ENCODE measurements around the gene GSG1L. TPM values are rescaled to one million over a fixed set of nuclear protein-coding genes. Genes with fewer than 3 reads are reported as not detected.

GSG1L gene
- polyA plus RNA-seq, 1 donor (not counting 4 experiments of a cell fraction or from before 2014, with no cell fraction given), result not detected

DNA sequence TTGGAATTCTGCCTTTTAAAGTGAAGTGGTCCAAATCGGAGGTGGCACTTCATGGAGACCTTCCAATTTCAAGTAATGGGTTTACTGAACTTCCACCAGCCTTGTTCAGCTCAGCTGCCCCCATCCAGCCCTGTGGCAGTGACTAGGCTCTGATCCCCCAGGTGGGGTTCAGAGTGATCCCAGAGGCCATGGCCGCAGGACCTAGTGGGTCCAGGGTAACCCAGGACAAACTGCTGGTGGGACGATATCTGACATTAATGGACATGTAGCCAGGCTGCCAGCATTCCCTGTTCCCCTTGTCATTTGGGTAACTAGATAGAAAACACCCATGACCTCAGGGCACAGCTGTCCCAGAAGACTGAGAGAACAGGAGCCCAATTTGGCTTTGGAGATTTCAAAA lies 209.9 kb downstream of the GSG1L start:
- dilution Hi-C loops (cut with MboI; ENCODE audit: extremely low pct_ligation_motif_present, low sequenced_read_pairs), result no loop called here
- no peak for TF ChIP-seq EZH2 (IDR thresholded peaks at IDR 0.05; ENCODE audit: low read length)
- TF ChIP-seq, protein P1, sequence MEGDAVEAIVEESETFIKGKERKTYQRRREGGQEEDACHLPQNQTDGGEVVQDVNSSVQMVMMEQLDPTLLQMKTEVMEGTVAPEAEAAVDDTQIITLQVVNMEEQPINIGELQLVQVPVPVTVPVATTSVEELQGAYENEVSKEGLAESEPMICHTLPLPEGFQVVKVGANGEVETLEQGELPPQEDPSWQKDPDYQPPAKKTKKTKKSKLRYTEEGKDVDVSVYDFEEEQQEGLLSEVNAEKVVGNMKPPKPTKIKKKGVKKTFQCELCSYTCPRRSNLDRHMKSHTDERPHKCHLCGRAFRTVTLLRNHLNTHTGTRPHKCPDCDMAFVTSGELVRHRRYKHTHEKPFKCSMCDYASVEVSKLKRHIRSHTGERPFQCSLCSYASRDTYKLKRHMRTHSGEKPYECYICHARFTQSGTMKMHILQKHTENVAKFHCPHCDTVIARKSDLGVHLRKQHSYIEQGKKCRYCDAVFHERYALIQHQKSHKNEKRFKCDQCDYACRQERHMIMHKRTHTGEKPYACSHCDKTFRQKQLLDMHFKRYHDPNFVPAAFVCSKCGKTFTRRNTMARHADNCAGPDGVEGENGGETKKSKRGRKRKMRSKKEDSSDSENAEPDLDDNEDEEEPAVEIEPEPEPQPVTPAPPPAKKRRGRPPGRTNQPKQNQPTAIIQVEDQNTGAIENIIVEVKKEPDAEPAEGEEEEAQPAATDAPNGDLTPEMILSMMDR (optimal IDR thresholded peaks at IDR 0.05 in 1 of 3, IDR thresholded peaks at IDR 0.05 in 1 of 3, conservative IDR thresholded peaks at IDR 0.05 in 1 of 3; ENCODE audit: extremely low read depth in 1 of 3, insufficient read depth in 2 of 3, low read length in 3 of 3), result no peak

GRCh38 chr16:27853101-27853500 lies 210.4 kb downstream of the GSG1L start:
- Histone ChIP-seq H3K9me3 (ENCODE audit: control insufficient read depth, low read depth, low read length) (no peaks in the 10 kb centered on the region), H3K4me3 (ENCODE audit: control insufficient read depth in 2 of 3, extremely low read depth in 1 of 3, insufficient read depth in 2 of 3, low read depth in 1 of 3, low read length in 3 of 3) (no peak overlapping the region), H3K27ac (ENCODE audit: control insufficient read depth, insufficient read depth, low read length) (no peak overlapping the region), H3K4me1 (ENCODE audit: control insufficient read depth, extremely low read depth, insufficient read depth, low read length) (no peaks in the 10 kb centered on the region), H3K79me2 (ENCODE audit: control insufficient read depth, insufficient read depth, low read length) (no peaks in the 10 kb centered on the region), H3K4me2 (ENCODE audit: control insufficient read depth, extremely low read depth, insufficient read depth, low read depth, low read length) (no peak overlapping the region), H3K36me3 (ENCODE audit: control insufficient read depth in 2 of 2, extremely low read depth in 1 of 2, insufficient read depth in 2 of 2, low read length in 2 of 2) (no peaks in the 10 kb centered on the region), H3K9me1 (ENCODE audit: control insufficient read depth, extremely low read depth, insufficient read depth, low read length) (no peaks in the 10 kb centered on the region), H3K27me3 (ENCODE audit: control insufficient read depth, extremely low read depth, insufficient read depth, low read length) (peaks cover 32% of the 10 kb centered on the region), H4K20me1 (ENCODE audit: control insufficient read depth, extremely low read depth, insufficient read depth, low read length) (no peaks in the 10 kb centered on the region), H2AFZ (ENCODE audit: control insufficient read depth, low read length) (no peak overlapping the region), H3K9ac (ENCODE audit: control insufficient read depth, extremely low read depth, insufficient read depth, low read length) (no peak overlapping the region)
- peak; percentile 19 for TF ChIP-seq EZH2 (IDR thresholded peaks at IDR 0.05; ENCODE audit: low read length)
- TF ChIP-seq, protein P1 (optimal IDR thresholded peaks at IDR 0.05 in 1 of 3, IDR thresholded peaks at IDR 0.05 in 1 of 3, conservative IDR thresholded peaks at IDR 0.05 in 1 of 3; ENCODE audit: extremely low read depth in 1 of 3, insufficient read depth in 2 of 3, low read length in 3 of 3), result no peak
- dilution Hi-C loops (cut with MboI; ENCODE audit: extremely low pct_ligation_motif_present, low sequenced_read_pairs), result no loop called here
- FAIRE-seq (no peak), DNase-seq (ENCODE audit: low read depth, low spot score) (no peak)

More for the DNA sequence above, 209.9 kb downstream of the GSG1L start:
- H4K20me1 ChIP-seq (ENCODE audit: control insufficient read depth, extremely low read depth, insufficient read depth, low read length), result no peaks in the 10 kb centered on the region
- H3K27ac ChIP-seq (ENCODE audit: control insufficient read depth, insufficient read depth, low read length), result no peak overlapping the region
- no peak overlapping the region for H3K4me3 ChIP-seq (ENCODE audit: control insufficient read depth in 2 of 3, extremely low read depth in 1 of 3, insufficient read depth in 2 of 3, low read depth in 1 of 3, low read length in 3 of 3)
- H3K79me2 ChIP-seq (ENCODE audit: control insufficient read depth, insufficient read depth, low read length), result no peaks in the 10 kb centered on the region
- H3K36me3 ChIP-seq (ENCODE audit: control insufficient read depth in 2 of 2, extremely low read depth in 1 of 2, insufficient read depth in 2 of 2, low read length in 2 of 2), result no peaks in the 10 kb centered on the region
- FAIRE-seq, result no peak
- H3K4me2 ChIP-seq (ENCODE audit: control insufficient read depth, extremely low read depth, insufficient read depth, low read depth, low read length), result no peak overlapping the region
- no peaks in the 10 kb centered on the region for H3K9me1 ChIP-seq (ENCODE audit: control insufficient read depth, extremely low read depth, insufficient read depth, low read length)
- no peak overlapping the region for H2AFZ ChIP-seq (ENCODE audit: control insufficient read depth, low read length)
- no peak for DNase-seq (ENCODE audit: low read depth, low spot score)
- H3K9me3 ChIP-seq (ENCODE audit: control insufficient read depth, low read depth, low read length), result no peaks in the 10 kb centered on the region
- H3K4me1 ChIP-seq (ENCODE audit: control insufficient read depth, extremely low read depth, insufficient read depth, low read length), result no peaks in the 10 kb centered on the region
- H3K9ac ChIP-seq (ENCODE audit: control insufficient read depth, extremely low read depth, insufficient read depth, low read length), result no peak overlapping the region
- H3K27me3 ChIP-seq (ENCODE audit: control insufficient read depth, extremely low read depth, insufficient read depth, low read length), result peaks cover 32% of the 10 kb centered on the region

Measured in keratinocyte (primary cell).